Activated CD4-positive, alpha-beta T cell treated with anti-CD3 and anti-CD28 coated beads, Interleukin-2, amount 10 ng/mL, durations not matched to agents 24 days and 14 days (primary cell): ENCODE results near the gene GRAP. TPM values are rescaled to one million over a fixed set of nuclear protein-coding genes. Genes with fewer than 3 reads are reported as not detected.

Source experiments
- DNase-seq: peaks from one replicate; pipeline ENCODE4 v3.0.0; 2022
- H3K27ac Mint-ChIP-seq: one replicate; pipeline ENCODE4 v1.8.0; 2022; ENCODE audit warnings: mild to moderate bottlenecking, mixed read lengths
- H3K27me3 Mint-ChIP-seq: one replicate; pipeline ENCODE4 v1.8.0; 2022; ENCODE audit warnings: mixed read lengths
- H3K36me3 Mint-ChIP-seq: one replicate; pipeline ENCODE4 v1.8.0; 2022; ENCODE audit warnings: low read depth, mild to moderate bottlenecking, mixed read lengths
- H3K4me1 Mint-ChIP-seq: one replicate; pipeline ENCODE4 v1.8.0; 2021; ENCODE audit warnings: mixed read lengths
- H3K4me3 Mint-ChIP-seq: one replicate; pipeline ENCODE4 v1.8.0; 2022; ENCODE audit warnings: mild to moderate bottlenecking, moderate library complexity, mixed read lengths
- H3K9me3 Mint-ChIP-seq: one replicate; pipeline ENCODE4 v1.8.0; 2021; ENCODE audit warnings: mixed read lengths
- intact Hi-C: fragments of 100-400 bp; cut with micrococcal nuclease; formaldehyde crosslinking; loops from one replicate; pipeline ENCODE4 v1.15.1; 2023
- total RNA-seq: library from RNA; stranded (reverse); gene quantifications from 2 replicates; pipeline ENCODE4 v1.2.3, GENCODE V29; 2022

GRAP gene
- total RNA-seq, 1 donor from 2014 or later: 9.2 TPM

GRCh38 chr17:18995220-18995619 lies 51.5 kb downstream of the GRAP start:
- no peak for DNase-seq
- Mint-ChIP-seq H3K36me3 (peaks cover 20% of the 10 kb centered on the region), H3K4me3 (no peak overlapping the region), H3K27ac (no peak overlapping the region), H3K9me3 (peaks cover 6% of the 10 kb centered on the region), H3K4me1 (peaks cover 12% of the 10 kb centered on the region), H3K27me3 (no peaks in the 10 kb centered on the region)
- intact Hi-C loops: no loop called here

GRCh38 chr17:18994631-18995030 lies 52.1 kb downstream of the GRAP start:
- Mint-ChIP-seq H3K4me3 (no peak overlapping the region), H3K36me3 (peaks cover 20% of the 10 kb centered on the region), H3K9me3 (peaks cover 6% of the 10 kb centered on the region), H3K27me3 (no peaks in the 10 kb centered on the region), H3K4me1 (peaks cover 12% of the 10 kb centered on the region), H3K27ac (no peak overlapping the region)
- intact Hi-C loops: no loop called here
- DNase-seq: no peak

GRCh38 chr17:18993905-18994526 lies 52.7 kb downstream of the GRAP start:
- intact Hi-C loops: no loop called here
- Mint-ChIP-seq H3K4me3 (no peak overlapping the region), H3K36me3 (peaks cover 20% of the 10 kb centered on the region), H3K9me3 (peaks cover 6% of the 10 kb centered on the region), H3K27ac (no peak overlapping the region), H3K27me3 (no peaks in the 10 kb centered on the region), H3K4me1 (peaks cover 12% of the 10 kb centered on the region)
- DNase-seq: no peak

DNA sequence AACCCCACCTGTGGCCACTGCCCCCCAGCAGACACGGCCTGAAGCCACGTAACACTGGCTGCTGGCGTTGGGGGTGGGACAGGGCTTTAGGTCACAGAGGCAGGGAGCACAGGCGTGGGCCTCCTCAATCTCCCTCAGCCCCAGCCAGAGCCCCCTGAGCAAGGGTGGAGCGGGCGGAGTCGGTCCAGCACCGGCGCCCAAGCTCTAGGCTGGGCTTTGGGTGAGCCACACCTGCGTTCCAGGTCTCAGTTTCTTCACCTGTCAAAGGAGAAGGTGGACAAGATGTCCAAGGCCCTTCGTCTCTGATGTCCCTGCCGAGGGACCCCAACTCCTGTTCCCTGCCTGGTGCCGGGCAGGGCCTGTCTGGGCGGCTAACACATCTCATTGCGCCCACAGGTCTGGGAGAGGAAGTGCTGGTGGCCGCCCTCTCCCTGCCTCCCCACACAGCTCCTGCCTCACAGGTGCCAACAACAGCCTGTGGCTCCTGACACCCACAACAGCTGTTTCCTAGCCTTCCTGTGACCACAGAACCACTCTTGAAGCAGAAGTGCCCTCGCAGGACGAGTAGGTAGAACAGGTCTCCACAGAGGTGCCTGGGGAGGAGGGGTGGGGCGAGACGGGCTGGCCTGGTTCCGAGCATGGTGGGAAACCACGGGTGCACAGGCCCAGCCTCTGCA lies 54.2 kb downstream of the GRAP start:
- H3K4me3 Mint-ChIP-seq: no peak overlapping the region
- no peak for DNase-seq
- peaks cover 6% of the 10 kb centered on the region for H3K9me3 Mint-ChIP-seq

DNA sequence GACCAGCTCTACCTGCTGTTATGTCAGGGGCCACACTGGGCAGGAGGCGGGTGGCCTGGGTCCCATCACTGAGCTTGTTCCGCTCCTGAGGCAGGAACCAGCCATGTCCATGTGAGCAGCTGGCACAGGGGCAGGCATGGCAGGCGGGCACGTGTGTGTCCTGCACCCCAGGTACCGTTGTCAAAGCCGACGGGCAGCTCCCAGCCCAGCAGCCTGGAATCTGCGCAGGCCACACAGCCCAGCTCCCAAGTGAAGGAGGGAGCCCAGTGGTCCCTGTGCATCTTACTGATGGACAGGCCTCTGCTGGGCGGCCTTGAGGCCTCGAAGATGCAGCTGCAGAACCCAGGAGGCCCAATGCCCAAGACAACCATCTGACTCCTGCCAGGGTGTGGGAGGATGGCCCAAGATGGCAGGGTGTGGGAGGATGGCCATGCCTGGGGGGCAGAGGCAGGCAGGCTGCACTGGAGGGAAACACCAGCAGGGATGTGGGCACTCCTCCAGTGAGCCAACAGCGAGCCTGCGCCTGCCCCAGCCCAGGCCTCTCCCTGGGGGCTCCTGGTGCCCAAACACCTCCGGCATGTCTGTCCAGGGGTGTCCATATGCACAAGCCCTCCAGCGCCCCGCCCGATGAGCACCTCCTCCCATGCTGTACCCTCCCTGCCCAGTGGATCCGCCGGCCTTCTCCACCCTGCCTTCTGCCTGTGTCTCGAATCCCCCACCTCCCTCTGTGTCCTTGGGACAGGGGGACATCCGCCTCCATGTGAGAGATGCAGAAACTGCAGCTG lies 55.0 kb downstream of the GRAP start:
- intact Hi-C loops: no loop called here
- no peak for DNase-seq
- H3K4me3 Mint-ChIP-seq: no peak overlapping the region
- peaks cover 6% of the 10 kb centered on the region for H3K9me3 Mint-ChIP-seq
- H3K27ac Mint-ChIP-seq: no peak overlapping the region
- peaks cover 12% of the 10 kb centered on the region for H3K4me1 Mint-ChIP-seq
- H3K36me3 Mint-ChIP-seq: peaks cover 24% of the 10 kb centered on the region
- no peaks in the 10 kb centered on the region for H3K27me3 Mint-ChIP-seq

More for the DNA sequence above, 54.2 kb downstream of the GRAP start:
- Mint-ChIP-seq H3K27me3 (no peaks in the 10 kb centered on the region), H3K27ac (no peak overlapping the region), H3K36me3 (peaks cover 25% of the 10 kb centered on the region), H3K4me1 (peaks cover 12% of the 10 kb centered on the region)
- intact Hi-C loops: no loop called here

DNA sequence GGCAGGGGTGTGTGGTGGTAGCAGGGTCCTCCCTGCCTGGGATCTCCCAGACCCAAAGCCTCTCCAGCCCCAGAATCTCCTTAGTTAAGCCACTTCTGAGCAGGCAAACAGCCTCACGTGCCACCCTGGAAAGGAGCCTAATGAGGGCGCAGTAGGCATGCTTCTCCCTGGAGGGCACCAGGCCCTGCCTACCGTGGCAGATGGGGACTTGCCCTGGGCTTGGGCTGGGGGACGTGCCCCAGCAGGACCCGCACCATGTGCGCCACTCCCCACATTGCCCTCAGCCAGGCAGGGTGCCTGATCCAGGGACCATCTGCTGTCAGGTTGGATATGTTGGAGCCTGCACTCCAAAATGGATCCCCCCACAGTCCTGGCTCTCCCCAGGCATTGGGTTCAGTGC lies 56.4 kb downstream of the GRAP start:
- Mint-ChIP-seq H3K4me1 (peaks cover 12% of the 10 kb centered on the region), H3K36me3 (peaks cover 14% of the 10 kb centered on the region), H3K9me3 (peaks cover 5% of the 10 kb centered on the region), H3K27ac (no peak overlapping the region), H3K4me3 (no peak overlapping the region), H3K27me3 (no peaks in the 10 kb centered on the region)
- intact Hi-C loops: no loop called here
- no peak for DNase-seq

DNA sequence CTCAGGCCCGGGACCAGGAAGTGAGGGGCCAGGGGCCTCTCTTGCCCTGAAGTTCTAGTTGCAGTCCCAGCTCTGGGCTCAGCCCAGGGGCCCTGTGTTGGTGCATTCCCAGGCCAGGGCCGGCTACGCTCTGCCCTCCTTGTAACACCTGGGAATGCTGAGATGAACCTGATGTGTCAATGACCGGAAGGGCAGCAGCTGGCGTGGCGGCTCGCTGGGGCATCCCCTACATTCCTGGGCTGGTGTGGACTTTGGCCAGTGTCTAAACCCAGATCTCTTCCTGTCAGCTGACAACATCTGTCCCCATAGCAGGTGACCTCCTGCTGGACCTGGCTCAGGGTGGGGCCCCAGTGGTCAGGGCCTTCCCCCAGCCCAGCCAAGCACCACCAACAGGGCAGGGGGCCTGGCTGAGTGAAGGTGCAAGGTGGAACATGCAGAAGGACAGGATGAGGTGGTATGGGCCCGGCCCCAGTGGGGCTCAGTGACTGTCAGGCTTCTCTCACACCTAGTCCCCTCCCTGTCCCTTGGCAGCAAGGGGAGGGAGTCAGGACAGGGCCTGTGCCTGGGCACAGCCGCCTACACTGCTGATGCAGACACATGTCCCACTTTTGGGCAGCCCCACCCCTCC lies 58.1 kb downstream of the GRAP start:
- Mint-ChIP-seq H3K4me3 (no peak overlapping the region), H3K36me3 (peaks cover 7% of the 10 kb centered on the region), H3K9me3 (no peaks in the 10 kb centered on the region), H3K27me3 (no peaks in the 10 kb centered on the region), H3K27ac (no peak overlapping the region), H3K4me1 (peaks cover 6% of the 10 kb centered on the region)
- DNase-seq: no peak
- intact Hi-C loops: no loop called here

GRCh38 chr17:18987862-18988545 lies 58.8 kb downstream of the GRAP start:
- no peak for DNase-seq
- Mint-ChIP-seq H3K9me3 (no peaks in the 10 kb centered on the region), H3K4me3 (no peak overlapping the region), H3K27me3 (no peaks in the 10 kb centered on the region), H3K36me3 (peaks cover 7% of the 10 kb centered on the region), H3K27ac (no peak overlapping the region), H3K4me1 (peaks cover under 1% of the 10 kb centered on the region)
- intact Hi-C loops: no loop called here

- Mint-ChIP-seq H3K4me3 (no peak overlapping the region), H3K9me3 (no peaks in the 10 kb centered on the region), H3K27ac (no peak overlapping the region), H3K27me3 (no peaks in the 10 kb centered on the region), H3K36me3 (peaks cover 7% of the 10 kb centered on the region), H3K4me1 (no peaks in the 10 kb centered on the region)
- intact Hi-C loops: no loop called here
- no peak for DNase-seq
Observed at GRCh38 chr17:18987230-18987610, 59.5 kb downstream of the GRAP start.

DNA sequence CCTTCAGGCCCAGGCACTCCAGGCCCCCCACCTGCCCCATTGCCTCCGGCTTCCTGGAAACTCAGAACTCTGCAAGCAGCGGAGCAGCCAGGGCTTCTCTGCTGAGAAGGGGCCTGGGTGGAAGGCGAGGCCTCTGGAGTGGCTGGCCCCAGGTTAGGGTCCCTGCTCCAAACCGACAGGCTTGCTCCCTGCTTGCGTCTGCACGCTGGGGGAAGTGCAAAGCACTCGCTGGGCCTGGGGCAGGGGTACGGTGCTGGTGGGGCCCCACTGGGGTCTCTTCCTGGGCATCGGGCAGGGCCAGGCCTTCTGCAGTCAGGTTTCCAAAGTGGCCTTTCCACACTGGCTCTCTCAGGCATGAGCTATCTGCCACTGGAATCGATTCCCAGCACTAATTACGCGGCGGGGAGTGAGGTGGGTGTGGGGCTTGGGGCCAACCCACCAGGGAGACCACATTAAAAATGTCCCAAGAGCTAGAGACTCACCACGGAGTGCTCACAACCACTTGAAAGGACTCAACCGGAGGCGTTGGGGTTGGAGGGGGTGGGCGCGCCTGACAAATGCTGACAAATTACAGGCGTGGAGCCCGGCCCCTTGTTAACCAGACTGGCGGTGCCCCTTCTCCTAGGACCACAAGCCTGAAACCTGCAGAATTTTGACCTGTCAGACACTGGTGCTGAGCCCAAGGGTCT lies 60.1 kb downstream of the GRAP start:
- Mint-ChIP-seq H3K4me3 (no peak overlapping the region), H3K9me3 (no peaks in the 10 kb centered on the region), H3K27ac (no peak overlapping the region), H3K27me3 (no peaks in the 10 kb centered on the region), H3K4me1 (no peaks in the 10 kb centered on the region), H3K36me3 (peaks cover 7% of the 10 kb centered on the region)
- DNase-seq: no peak
- intact Hi-C loops: no loop called here

DNA sequence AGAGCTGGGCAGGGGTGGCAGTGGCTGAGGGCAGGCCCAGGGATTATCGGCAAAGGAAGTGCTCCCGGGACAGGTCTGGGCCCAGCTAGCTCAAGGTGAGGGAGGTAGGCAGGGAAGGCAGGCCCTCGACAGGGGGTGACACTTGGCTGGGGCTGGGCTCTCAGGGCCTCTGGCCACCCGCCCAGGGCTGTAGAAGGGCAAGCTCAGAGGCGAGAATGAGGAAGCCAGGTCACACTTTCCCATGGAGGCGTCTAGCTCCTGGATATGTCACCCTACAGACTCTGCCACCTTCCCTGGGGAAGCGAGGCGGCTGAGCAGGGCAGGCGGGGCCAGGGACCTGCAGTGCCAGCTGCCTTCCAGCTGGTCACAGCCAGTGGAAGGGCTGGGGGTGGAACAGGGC lies 61.3 kb downstream of the GRAP start:
- H3K4me1 Mint-ChIP-seq: no peaks in the 10 kb centered on the region
- no peaks in the 10 kb centered on the region for H3K9me3 Mint-ChIP-seq
- peaks cover 7% of the 10 kb centered on the region for H3K36me3 Mint-ChIP-seq
- intact Hi-C loops: no loop called here
- no peak overlapping the region for H3K27ac Mint-ChIP-seq
- DNase-seq: no peak
- H3K27me3 Mint-ChIP-seq: no peaks in the 10 kb centered on the region
- no peak overlapping the region for H3K4me3 Mint-ChIP-seq

DNA sequence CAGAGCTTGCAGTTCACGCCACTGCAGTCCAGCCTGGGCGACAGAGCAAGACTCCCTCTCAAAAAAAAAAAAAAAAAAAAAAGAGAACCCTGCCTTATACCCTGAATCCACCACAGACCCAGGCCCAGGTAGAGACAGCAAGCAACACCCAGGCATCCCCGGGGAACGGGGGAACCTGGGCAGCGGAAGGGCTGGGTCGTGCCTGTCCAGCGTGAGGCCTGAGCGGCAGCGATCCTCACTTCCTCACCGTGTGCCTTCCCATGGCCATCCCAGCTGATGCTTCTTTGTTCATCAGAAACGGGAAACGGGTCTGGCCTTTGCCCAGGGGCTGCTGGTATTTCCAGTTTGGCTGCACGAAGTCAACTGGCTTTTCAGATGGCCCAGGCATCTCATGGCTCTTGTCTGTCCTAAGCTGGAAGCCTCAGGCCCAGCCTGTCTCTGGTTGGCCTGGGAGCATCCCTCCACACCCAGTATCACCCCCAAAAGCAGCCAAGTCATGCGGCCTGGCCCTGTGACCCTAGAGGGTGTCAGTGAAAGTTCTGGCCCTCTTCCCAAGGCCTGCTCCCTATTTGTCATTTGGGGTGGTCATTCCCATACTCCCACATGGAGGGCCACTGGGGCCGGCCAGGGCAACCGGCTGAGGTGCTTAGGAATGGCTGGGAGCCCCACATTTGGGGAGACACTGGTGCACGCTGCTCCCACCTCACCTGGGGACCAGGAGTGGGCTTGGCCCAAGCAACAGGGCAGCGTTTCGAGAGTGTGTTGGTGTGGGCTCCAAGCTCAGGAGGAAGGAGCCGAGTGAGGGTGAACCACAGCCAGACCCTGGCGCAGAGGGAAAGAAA lies 62.3 kb downstream of the GRAP start:
- Mint-ChIP-seq H3K4me1 (no peaks in the 10 kb centered on the region), H3K9me3 (no peaks in the 10 kb centered on the region), H3K27ac (no peak overlapping the region), H3K4me3 (no peak overlapping the region), H3K36me3 (peaks cover 7% of the 10 kb centered on the region), H3K27me3 (no peaks in the 10 kb centered on the region)
- DNase-seq: no peak
- intact Hi-C loops: no loop called here
